MV-4-11 (cell line): ENCODE data around the gene CT47A7.
"Not testable (repeated sequence)": the region's sequence is repeated elsewhere in the genome, so short reads cannot be mapped to it uniquely, and the experiment has no call there.

Experiments used
- DNase-seq: peaks from one replicate; lab custom pipeline; 2025; lab: John Stamatoyannopoulos, UW

CT47A7 gene

GRCh38 chrX:120956500-120956899, at the start of gene CT47A7:
Gene CT47A7 (minus strand): TSS chrX:120956600. CDS start chrX:120956345, 255 bp downstream.
- not testable (repeated sequence) for DNase-seq

GRCh38 chrX:121000589-121000988, 44.2 kb upstream of the CT47A7 start:
- DNase-seq = peak; percentile 6

DNA sequence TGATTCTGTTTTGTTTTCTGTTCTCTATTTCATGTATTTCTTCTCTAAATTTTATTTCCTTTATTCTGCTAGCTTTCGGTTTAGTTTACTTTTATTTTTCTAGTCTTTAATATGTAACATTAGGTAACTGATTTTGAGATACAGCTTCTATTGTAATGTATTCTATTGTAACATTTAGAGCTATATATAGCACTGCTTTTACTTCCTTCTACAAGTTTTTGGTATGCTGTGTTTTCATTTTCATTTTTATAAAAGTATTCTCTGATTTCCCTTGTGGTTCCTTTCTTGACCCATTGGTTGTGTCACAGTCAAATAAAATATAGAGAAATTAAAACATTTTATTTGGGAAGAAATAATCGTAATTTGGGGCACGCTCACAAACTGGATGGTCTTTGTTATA, 43.0 kb upstream of the CT47A7 start:
- peak; percentile 26 for DNase-seq

DNA sequence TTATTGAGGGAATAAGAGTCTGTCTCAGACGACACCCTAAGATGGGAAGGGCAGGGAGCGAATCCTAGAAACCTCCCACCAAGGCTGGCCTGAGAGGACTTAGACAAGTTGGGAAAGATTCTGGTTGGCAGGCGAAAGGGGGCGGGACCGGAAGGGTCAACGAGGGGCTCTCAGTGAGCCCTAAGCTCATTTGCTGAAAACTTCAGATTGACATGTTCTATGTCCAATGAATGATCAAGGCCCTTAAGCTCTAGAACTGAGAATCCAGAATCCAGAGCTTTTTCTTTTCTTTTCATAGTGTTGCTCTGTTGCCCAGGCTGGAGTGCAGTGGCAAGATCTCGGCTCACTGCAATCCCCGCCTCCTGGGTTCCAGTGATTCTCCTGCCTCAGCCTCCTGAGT, 29.3 kb upstream of the CT47A7 start, which contains the start of gene CT47A1:
TSS of gene CT47A1 (minus strand) at position 101 of the 400 bp plus-strand sequence. CDS start 231 bp downstream, outside the sequence.
- DNase-seq = not testable (repeated sequence)
